Adrenal gland (tissue), 12 donors: Measurements from ENCODE around the gene DSG2. TPM values are rescaled to one million over a fixed set of nuclear protein-coding genes. Genes with fewer than 3 reads are reported as not detected.

ENCODE experiments used
- DNase-seq, 7 donors: peaks; one replicate each; pipeline ENCODE4 v3.0.0-alpha.2; 2019 to 2020
- H3K27ac ChIP-seq, 5 donors: fragments of 200-600 bp; sonication (generic) in 4 of 5; 1 replicate in 3 of 5; 2 replicates in 2 of 5; pipeline versions ENCODE4 v1.5.1 to v1.8.0; 2016 to 2020; ENCODE audit warnings: mild to moderate bottlenecking in 1 of 5
- H3K27me3 ChIP-seq: fragments of 200-600 bp; 2 replicates; pipeline ENCODE4 v1.8.0; 2021
- H3K36me3 ChIP-seq, 2 donors: fragments of 200-600 bp; replicated peaks in 1 of 2; 1 replicate in 1 of 2; 2 replicates in 1 of 2; pipeline versions ENCODE4 v1.5.1 to v1.8.0; 2018 to 2022
- H3K4me1 ChIP-seq, 2 donors: fragments of 200-600 bp; replicated peaks in 1 of 2; 1 replicate in 1 of 2; 2 replicates in 1 of 2; pipeline versions ENCODE4 v1.5.1 to v1.8.0; 2018 to 2021
- H3K4me3 ChIP-seq, 4 donors: fragments of 200-600 bp; sonication (generic) in 3 of 4; one replicate each; pipeline ENCODE4 v1.5.1; 2016 to 2018
- H3K9me3 ChIP-seq, 3 donors: fragments of 200-600 bp; sonication (generic) in 1 of 3; replicated peaks in 1 of 3; 1 replicate in 2 of 3; 2 replicates in 1 of 3; pipeline versions ENCODE4 v1.5.1 to v1.8.0; 2016 to 2021
- CTCF ChIP-seq, 6 experiments: fragments of 450-650 bp in 4 of 6; fragments of 200-600 bp in 2 of 6; sonication (generic) in 1 of 6; IDR thresholded peaks; 1 replicate in 5 of 6; 2 replicates in 1 of 6; pipeline versions ENCODE4 v1.5.1 to v1.8.0; 2016 to 2021; ENCODE audit warnings: antibody characterized with exemption in 6 of 6, mild to moderate bottlenecking in 2 of 6, moderate library complexity in 1 of 6
- POLR2A ChIP-seq, 2 donors: fragments of 450-650 bp; IDR thresholded peaks; one replicate each; pipeline ENCODE4 v1.6.1; 2017; ENCODE audit warnings: antibody characterized with exemption in 2 of 2, mild to moderate bottlenecking in 2 of 2, moderate library complexity in 1 of 2
- WGBS, 4 donors: extraction: QIAGEN DNeasy Blood & Tissue Kit in 2 of 4; methylation state at CpG; one replicate each; pipeline versions ENCODE4 v1.1.5 to v1.1.7; 2013 to 2017; 5-methylcytosine and 5-hydroxymethylcytosine counted together
- intact Hi-C, 2 donors: fragments of 100-400 bp; cut with DNase I; formaldehyde crosslinking; loops; one replicate each; pipeline versions ENCODE4 v1.14.1 to v1.15.0; 2022 to 2023
- polyA plus RNA-seq, 3 donors: library from polyadenylated mRNA; stranded (reverse); fragments of 200-250 nt in 2 of 3; fragments of 350-450 nt in 1 of 3; fragmentation: Illumina TruSeq in 1 of 3; extraction: RNeasy Lipid Tissue Mini Kit (QIAGEN cat#74804) in 1 of 3; gene quantifications; one replicate each; pipeline ENCODE4 v1.2.3, GENCODE V29; 2013 to 2014
- total RNA-seq, 9 donors: library from RNA; depleted of rRNA in 4 of 9; stranded (reverse); fragments of >200 nt in 4 of 9; fragments of 120-200 nt in 1 of 9; fragmentation: NEBNext Ultra II Directional in 1 of 9; extraction: Animal tissue kit (Norgen Biotek cat#: 25700) in 1 of 9; gene quantifications; one replicate each; pipeline versions ENCODE4 v1.1.0 to v1.2.4, GENCODE V29; 2013 to 2023
- donor health status: healthy with polysubstance abuse.
- donor health status: Bipolar disorder and iron deficiency.
- donor health status: DM: yes; HTN: yes; CAD: no.
- donor health status: DM: no; HTN: no; CAD: no.
- donor health status: DM: no; HTN: no; CAD: no.
- donor health status: DM: yes; HTN: yes; CAD: no.

Gene DSG2
- total and polyA plus RNA-seq, 12 donors, result 0.32 to 6.8 (median 2.1) TPM

- TF ChIP-seq POLR2A (IDR thresholded peaks at IDR 0.05) (no peak), CTCF (IDR thresholded peaks at IDR 0.05) (no peak)
- intact Hi-C loops, result no loop called here
- Histone ChIP-seq H3K9me3 (no peaks in the 10 kb centered on the region), H3K36me3 (no peaks in the 10 kb centered on the region), H3K27me3 (no peaks in the 10 kb centered on the region), H3K4me1 (no peaks in the 10 kb centered on the region), H3K4me3 (no peak overlapping the region), H3K27ac (no peak overlapping the region)
- 84 to 95% (median 94%) methylated on average over 2 of the region's 2 CpGs for WGBS, 4 donors
- DNase-seq, result no peak
These were observed 81.4 kb downstream of the DSG2 start for GRCh38 chr18:31579375-31579774.

GRCh38 chr18:31581498-31582197, 83.7 kb downstream of the DSG2 start:
- no peak overlapping the region for H3K4me3 ChIP-seq
- DNase-seq, result peak in 3 of 7 donors; percentile 18 to 27 (median 23)
- 28 to 37% (median 33%) methylated on average over 4 of the region's 4 CpGs for WGBS, 4 donors
- H3K36me3 ChIP-seq, result no peaks in the 10 kb centered on the region
- no peaks in the 10 kb centered on the region for H3K4me1 ChIP-seq
- H3K27me3 ChIP-seq, result no peaks in the 10 kb centered on the region
- TF ChIP-seq CTCF (IDR thresholded peaks at IDR 0.05) (no peak), POLR2A (IDR thresholded peaks at IDR 0.05) (no peak)
- intact Hi-C loops, result no loop called here
- peak overlapping the region in 1 of 5 donors; percentile 13 for H3K27ac ChIP-seq
- no peaks in the 10 kb centered on the region for H3K9me3 ChIP-seq

GRCh38 chr18:31583185-31583854, 85.3 kb downstream of the DSG2 start:
- no peak overlapping the region for H3K27ac ChIP-seq
- no peaks in the 10 kb centered on the region for H3K27me3 ChIP-seq
- intact Hi-C loops, result no loop called here
- TF ChIP-seq POLR2A (IDR thresholded peaks at IDR 0.05), result no peak
- no peak for TF ChIP-seq CTCF (IDR thresholded peaks at IDR 0.05)
- WGBS, 4 donors, result 83 to 91% (median 84%) methylated on average over 5 of the region's 5 CpGs
- no peak overlapping the region for H3K4me3 ChIP-seq
- no peaks in the 10 kb centered on the region for H3K9me3 ChIP-seq
- H3K4me1 ChIP-seq, result no peaks in the 10 kb centered on the region
- no peak for DNase-seq
- no peaks in the 10 kb centered on the region for H3K36me3 ChIP-seq

GRCh38 chr18:31585991-31586390, 88.0 kb downstream of the DSG2 start:
- no peak for DNase-seq
- 82 to 94% (median 89%) methylated on average over 5 of the region's 5 CpGs for WGBS, 4 donors
- TF ChIP-seq CTCF (IDR thresholded peaks at IDR 0.05), result no peak
- no peak for TF ChIP-seq POLR2A (IDR thresholded peaks at IDR 0.05)
- Histone ChIP-seq H3K27me3 (no peaks in the 10 kb centered on the region), H3K27ac (no peak overlapping the region), H3K36me3 (no peaks in the 10 kb centered on the region), H3K4me1 (no peaks in the 10 kb centered on the region), H3K4me3 (no peak overlapping the region), H3K9me3 (no peaks in the 10 kb centered on the region)
- intact Hi-C loops, result no loop called here
